Muscle of leg (tissue), 11 donors: ENCODE results near the gene CBFA2T2. TPM values are rescaled to one million over a fixed set of nuclear protein-coding genes. Genes with fewer than 3 reads are reported as not detected.

Source experiments
- DNase-seq: peaks from one replicate; pipeline ENCODE4 v3.0.0; 2013
- H3K27ac ChIP-seq: one replicate; pipeline ENCODE4 v1.5.1; 2013; ENCODE audit warnings: mild to moderate bottlenecking, low read length, control low read depth
- H3K27me3 ChIP-seq: one replicate; pipeline ENCODE4 v1.6.1; 2013; ENCODE audit warnings: low read length; ENCODE audit not compliant: control insufficient read depth, insufficient read depth
- H3K36me3 ChIP-seq: one replicate; pipeline ENCODE4 v1.6.1; 2013; ENCODE audit warnings: low read length; ENCODE audit not compliant: control insufficient read depth, insufficient read depth
- H3K4me1 ChIP-seq: one replicate; pipeline ENCODE4 v1.6.1; 2013; ENCODE audit warnings: low read length; ENCODE audit not compliant: control insufficient read depth, insufficient read depth
- H3K4me3 ChIP-seq: one replicate; pipeline ENCODE4 v1.5.1; 2013; ENCODE audit warnings: low read length, control low read depth
- H3K9me3 ChIP-seq: replicated peaks from 2 replicates; pipeline ENCODE4 v1.6.1; 2013; ENCODE audit warnings: low read depth, low read length; ENCODE audit not compliant: control insufficient read depth
- WGBS: methylation state at CpG from one replicate; pipeline ENCODE4 v1.1.5; 2013; ENCODE audit warnings: missing lambda C conversion rate; ENCODE audit not compliant: insufficient coverage; 5-methylcytosine and 5-hydroxymethylcytosine counted together
- polyA plus RNA-seq, 8 donors: library from polyadenylated mRNA; unstranded; fragments of 120-200 nt; gene quantifications; one replicate each; pipeline versions ENCODE4 v1.2.1 to v1.2.3, GENCODE V29; 2013; ENCODE audit warnings: inconsistent platforms in 1 of 8, low replicate concordance in 1 of 8; ENCODE audit not compliant: insufficient read length in 8 of 8, insufficient read depth in 1 of 8
- total RNA-seq: library from RNA; stranded (reverse); fragments of 120-200 nt; gene quantifications from one replicate; pipeline ENCODE4 v1.2.4, GENCODE V29; 2013

CBFA2T2 gene
- total and polyA plus RNA-seq, 9 donors, result 8.5 to 17.8 (median 12.8) TPM

DNA sequence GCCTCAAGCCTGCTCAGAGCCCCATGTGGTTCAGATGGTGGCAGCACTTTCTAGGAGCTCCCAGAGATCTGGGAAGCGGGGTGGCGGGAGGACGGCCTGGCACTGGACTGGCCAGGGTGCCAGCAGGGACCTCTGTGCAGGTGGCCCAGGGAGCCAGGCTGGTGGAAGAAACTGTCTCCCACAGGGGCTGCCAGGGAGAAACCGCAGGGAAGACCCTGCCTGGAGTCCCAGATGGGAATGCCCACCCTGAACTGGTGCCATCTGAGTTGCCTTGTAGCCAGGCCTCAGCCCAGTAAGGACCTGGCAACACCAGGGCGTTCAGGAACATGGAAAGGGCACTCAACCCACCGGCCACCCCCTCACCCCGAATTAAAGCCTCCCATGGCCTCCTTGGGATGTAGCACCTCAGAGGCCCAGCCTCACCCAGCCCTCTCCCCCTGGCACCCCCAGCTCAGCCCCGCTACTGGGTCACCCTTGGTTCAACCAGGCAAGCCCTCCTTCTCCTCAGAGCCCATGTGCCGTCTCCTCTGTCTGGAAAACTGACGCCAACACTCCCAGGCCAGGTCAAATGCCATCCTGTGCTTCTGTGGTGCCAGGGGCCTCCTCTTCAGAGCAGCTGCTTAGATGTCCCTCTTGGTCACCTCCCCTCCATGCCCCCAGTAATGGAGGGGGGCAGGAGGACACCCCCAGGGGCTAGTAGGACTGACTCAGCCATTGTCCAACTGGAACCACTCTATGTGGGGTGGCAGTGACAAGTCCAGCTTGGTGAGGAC is 166.3 kb downstream of the CBFA2T2 start:
- H3K4me1 ChIP-seq, result peaks cover 12% of the 10 kb centered on the region
- 90% methylated on average over 8 of the region's 10 CpGs for WGBS
- H3K27me3 ChIP-seq, result peaks cover 2% of the 10 kb centered on the region
- H3K36me3 ChIP-seq, result peaks cover 38% of the 10 kb centered on the region
- no peak overlapping the region for H3K4me3 ChIP-seq
- no peaks in the 10 kb centered on the region for H3K9me3 ChIP-seq
- DNase-seq, result peak; percentile 15
- no peak overlapping the region for H3K27ac ChIP-seq

DNA sequence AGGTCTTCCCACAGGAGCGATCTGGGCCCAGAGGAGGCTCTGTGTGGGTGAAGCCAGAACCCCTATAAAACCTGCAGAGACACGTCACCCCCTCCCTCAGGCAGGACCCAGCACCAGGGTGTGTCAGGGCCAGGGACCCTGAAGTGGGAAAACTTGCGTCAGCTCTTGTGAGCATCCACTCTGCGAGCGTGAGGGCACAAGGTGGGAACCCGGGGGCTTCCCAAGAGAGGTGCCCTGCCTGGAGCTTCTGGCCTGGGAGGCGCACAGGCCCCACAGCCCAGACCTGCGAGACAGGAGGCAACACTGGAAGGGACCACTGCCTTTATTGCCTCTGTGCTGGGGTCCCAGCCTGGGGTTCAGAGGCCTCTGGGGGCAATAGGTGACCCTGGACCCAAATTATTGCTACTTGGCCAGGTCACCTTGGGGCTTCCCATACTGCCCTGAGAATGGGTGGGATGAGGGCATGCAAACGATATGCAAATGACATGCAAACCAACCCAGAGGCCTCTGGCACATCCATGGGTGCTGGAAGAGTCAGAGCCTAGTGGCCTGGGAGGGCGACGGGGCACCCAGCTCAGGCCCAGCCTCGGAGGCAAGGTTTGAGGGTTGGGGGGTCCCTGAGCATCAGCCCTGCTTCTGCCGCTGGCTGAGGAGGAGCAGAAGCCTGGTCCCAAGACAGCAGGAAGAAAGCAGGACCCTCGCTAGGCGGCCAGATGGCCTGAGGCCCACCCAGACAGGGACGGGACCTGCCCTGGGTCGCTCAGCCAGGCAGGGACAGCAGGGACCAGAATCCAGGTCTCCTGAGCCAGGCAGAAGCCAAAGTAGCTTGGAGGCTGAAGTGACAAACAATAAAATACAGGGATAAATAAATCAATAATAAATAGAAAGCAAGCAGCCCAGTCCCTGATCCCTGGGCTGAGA is 167.1 kb downstream of the CBFA2T2 start:
- peaks cover 10% of the 10 kb centered on the region for H3K4me1 ChIP-seq
- no peak for DNase-seq
- H3K27me3 ChIP-seq, result peaks cover 2% of the 10 kb centered on the region
- no peak overlapping the region for H3K4me3 ChIP-seq
- H3K9me3 ChIP-seq, result no peaks in the 10 kb centered on the region
- no peak overlapping the region for H3K27ac ChIP-seq
- WGBS, result 84% methylated on average over 11 of the region's 17 CpGs
- peaks cover 38% of the 10 kb centered on the region for H3K36me3 ChIP-seq

DNA sequence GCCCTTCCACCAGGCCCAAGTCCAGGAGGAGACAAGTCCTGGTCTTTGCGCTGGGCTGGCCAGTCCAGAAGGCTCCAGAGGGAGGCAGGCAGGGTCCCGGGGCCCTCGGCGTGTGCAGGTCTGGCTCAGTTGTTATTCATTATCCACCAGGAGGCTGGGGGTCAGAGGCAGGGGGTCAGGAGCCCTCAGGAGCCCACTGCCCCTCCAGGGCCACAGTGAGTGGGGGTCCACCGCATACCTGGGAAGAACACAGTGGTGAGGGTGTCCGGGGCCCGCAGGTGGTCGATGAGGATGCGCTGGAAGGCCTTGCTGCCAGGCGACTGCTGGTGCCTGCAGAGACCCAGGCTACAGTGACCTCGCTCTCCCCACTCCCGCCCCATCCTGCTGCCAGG is 167.8 kb downstream of the CBFA2T2 start:
- peak; percentile 6 for DNase-seq
- Histone ChIP-seq H3K27ac (no peak overlapping the region), H3K9me3 (no peaks in the 10 kb centered on the region), H3K36me3 (peaks cover 38% of the 10 kb centered on the region), H3K27me3 (peaks cover 2% of the 10 kb centered on the region), H3K4me3 (no peak overlapping the region), H3K4me1 (peaks cover 11% of the 10 kb centered on the region)
- 72% methylated on average over 5 of the region's 12 CpGs for WGBS

DNA sequence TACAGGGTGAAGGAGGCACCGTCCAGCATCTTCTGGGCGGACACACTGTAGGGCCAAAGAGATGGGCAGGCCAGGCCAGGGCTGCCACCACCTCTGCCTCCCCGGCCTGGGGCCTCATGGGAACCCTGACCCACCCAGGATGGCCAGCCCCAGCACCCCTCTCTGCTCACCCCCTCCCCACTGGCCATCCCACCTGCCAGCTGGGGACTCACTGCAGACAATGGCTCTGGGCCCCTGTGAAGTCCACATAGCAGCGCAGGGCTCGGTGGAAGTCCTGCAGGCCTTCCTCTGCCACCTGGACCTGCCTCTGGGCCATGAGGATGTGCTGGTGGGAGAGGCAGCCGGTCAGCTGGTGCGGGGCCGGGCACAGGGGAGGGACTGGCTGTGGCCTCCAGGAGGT is 168.6 kb downstream of the CBFA2T2 start:
- WGBS, result 89% methylated on average over 6 of the region's 8 CpGs
- no peaks in the 10 kb centered on the region for H3K9me3 ChIP-seq
- no peak for DNase-seq
- H3K27ac ChIP-seq, result no peak overlapping the region
- peaks cover 13% of the 10 kb centered on the region for H3K4me1 ChIP-seq
- H3K36me3 ChIP-seq, result peaks cover 38% of the 10 kb centered on the region
- peaks cover 2% of the 10 kb centered on the region for H3K27me3 ChIP-seq
- no peak overlapping the region for H3K4me3 ChIP-seq

DNA sequence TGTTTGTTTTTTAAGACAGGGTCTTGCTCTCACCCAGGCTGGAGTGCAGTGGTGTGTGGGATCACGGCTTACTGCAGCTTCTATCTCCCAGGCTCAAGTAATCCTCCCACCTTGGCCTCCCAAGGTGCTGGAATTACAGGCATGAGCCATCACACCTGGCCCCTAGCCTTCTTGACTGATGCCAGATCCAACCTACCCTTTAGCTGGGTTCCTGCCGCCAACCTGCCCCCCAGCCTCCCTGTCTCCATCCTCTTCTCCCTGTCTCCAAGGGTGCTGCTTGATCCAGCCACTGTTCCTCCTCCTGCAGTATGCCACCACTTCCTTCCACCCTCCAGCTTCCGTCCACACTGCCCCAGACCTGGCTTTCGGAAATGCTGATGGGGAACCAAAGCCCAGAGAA is 169.0 kb downstream of the CBFA2T2 start:
- H3K4me3 ChIP-seq, result no peak overlapping the region
- WGBS, result 92% methylated on average over 2 of the region's 4 CpGs
- no peak overlapping the region for H3K27ac ChIP-seq
- peaks cover 2% of the 10 kb centered on the region for H3K27me3 ChIP-seq
- no peaks in the 10 kb centered on the region for H3K9me3 ChIP-seq
- peaks cover 38% of the 10 kb centered on the region for H3K36me3 ChIP-seq
- peaks cover 13% of the 10 kb centered on the region for H3K4me1 ChIP-seq
- DNase-seq, result no peak

DNA sequence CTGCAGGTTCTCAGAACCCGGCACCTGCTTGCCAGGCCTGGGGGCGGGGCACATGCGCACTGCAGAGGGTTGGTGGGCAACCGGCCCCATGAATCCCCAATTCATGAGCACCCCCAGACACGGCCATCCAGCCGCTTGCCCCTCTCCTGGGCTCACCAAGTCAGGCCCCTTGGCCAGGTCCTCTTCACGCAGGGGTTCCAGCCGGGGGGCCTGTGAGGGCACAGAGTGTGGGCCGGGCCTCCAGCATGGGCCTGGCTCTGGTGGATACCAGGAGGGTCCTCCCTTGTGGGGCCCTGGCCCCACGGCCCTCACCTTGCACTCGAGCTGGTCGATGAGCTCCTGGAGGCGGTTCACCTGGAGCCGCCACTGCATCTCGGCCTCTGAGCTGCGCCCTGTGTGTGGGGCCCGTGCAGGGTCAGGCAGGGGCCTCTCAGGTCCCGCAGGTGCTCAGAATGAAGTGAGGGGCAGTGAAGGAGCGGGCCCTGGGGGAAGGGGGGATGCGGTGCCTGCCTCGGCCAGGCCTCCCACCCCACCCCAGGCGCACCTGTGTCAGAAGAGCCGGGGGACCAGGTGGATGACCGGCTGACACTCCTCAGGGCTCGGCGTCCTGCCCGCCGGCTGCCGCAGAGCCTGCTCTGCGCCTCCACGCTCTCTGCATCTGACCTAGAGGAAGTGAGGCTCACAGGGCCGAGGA is 169.6 kb downstream of the CBFA2T2 start:
- 91% methylated on average over 30 of the region's 32 CpGs for WGBS
- Histone ChIP-seq H3K27ac (no peak overlapping the region), H3K27me3 (peaks cover under 1% of the 10 kb centered on the region), H3K36me3 (peaks cover 38% of the 10 kb centered on the region), H3K9me3 (no peaks in the 10 kb centered on the region), H3K4me1 (peaks cover 16% of the 10 kb centered on the region), H3K4me3 (no peak overlapping the region)
- peak; percentile 7 for DNase-seq

DNA sequence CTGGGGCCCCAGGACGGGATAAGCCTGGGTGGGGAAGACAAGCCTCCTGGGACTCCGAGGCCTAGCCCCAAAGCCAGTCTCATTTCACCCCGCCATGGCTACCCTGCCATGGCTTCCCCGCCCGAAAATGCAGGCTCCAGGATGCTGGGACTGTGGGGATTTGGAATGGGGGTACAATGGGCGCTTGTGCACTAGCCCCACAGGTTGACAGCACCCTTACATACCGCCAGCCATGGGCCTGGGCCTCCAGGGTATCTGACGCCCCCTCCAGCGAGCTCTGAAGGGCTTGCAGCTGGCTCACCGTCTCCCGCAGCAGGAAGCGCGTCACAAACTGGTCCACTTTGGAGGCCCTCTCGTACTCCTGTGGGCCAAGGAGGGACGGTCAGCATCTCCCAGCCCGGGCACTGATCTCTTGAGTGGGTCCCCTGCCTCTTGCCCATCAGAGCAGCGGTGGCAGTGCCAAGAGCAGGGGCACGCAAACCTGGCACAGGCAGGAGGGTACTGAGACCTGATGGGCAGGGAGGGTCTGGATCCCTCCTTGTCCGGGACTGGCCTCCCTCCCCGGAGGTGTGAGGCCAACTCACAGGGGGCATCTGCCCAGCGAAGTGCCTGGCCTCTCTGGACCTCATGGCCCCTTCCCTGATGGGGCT is 170.3 kb downstream of the CBFA2T2 start:
- Histone ChIP-seq H3K9me3 (no peaks in the 10 kb centered on the region), H3K27me3 (no peaks in the 10 kb centered on the region), H3K4me1 (peaks cover 18% of the 10 kb centered on the region), H3K27ac (no peak overlapping the region), H3K36me3 (peaks cover 38% of the 10 kb centered on the region), H3K4me3 (no peak overlapping the region)
- DNase-seq, result peak; percentile 11
- 92% methylated on average over 19 of the region's 21 CpGs for WGBS

DNA sequence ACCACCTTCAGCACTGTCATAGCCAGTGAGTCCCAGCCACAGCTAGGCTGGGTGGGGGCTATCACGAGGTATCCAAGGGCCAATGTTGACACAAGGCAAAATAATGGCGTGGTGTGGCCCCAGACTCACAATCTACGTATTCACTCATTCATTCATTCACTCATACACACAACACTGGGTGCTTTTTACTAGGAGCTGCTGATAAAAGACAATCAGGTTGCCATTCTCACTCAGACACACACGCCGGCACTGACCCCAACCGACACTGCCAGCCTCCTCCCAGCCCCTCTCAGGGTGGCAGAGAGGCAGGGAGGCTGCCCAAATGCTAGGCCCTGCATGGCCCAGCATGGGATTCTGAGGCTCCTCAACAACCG is 170.8 kb downstream of the CBFA2T2 start:
- 96% methylated on average over 6 of the region's 7 CpGs for WGBS
- no peak overlapping the region for H3K4me3 ChIP-seq
- H3K9me3 ChIP-seq, result no peaks in the 10 kb centered on the region
- DNase-seq, result no peak
- H3K36me3 ChIP-seq, result peaks cover 38% of the 10 kb centered on the region
- H3K27me3 ChIP-seq, result no peaks in the 10 kb centered on the region
- H3K27ac ChIP-seq, result no peak overlapping the region
- H3K4me1 ChIP-seq, result peaks cover 18% of the 10 kb centered on the region

DNA sequence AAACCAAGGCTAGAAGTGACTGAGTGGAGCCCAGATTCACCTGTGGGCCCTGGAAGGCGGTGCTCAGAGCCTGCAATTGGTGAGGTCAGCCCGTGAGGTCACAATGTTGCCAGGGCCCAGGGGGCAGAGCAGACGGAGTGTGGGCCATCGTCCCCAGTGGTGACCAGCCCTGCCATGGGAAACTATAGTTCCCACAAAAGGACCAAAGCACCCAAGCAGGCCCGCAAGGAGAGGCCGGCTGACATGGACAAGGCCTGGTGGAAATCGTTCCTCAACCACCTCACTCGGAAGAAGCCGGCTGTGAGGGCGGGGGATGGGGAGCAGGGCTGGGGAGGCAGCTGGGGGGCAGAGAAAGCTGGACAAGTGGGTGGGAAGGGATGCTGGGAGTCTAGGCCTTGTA is 172.3 kb downstream of the CBFA2T2 start, which contains the start of gene C20orf144:
Gene C20orf144 (plus strand): TSS at position 156 of the 400 bp plus-strand sequence. CDS start 19 bp downstream, at position 175.
- Histone ChIP-seq H3K27ac (peak within 1 kb of the TSS; percentile 84), H3K36me3 (peaks cover 30% of the 10 kb centered on the region), H3K4me3 (peak within 1 kb of the TSS; percentile 85), H3K9me3 (no peaks in the 10 kb centered on the region), H3K27me3 (no peaks in the 10 kb centered on the region), H3K4me1 (peaks cover 25% of the 10 kb centered on the region)
- WGBS, result 95% methylated on average over 8 of the region's 10 CpGs
- peak; percentile 10 for DNase-seq
